SU-DHL-6 (cell line): ENCODE measurements around the gene BCL7C.

Experiments used
- H2AFZ ChIP-seq: fragments of 200-600 bp; sonication (generic); 2 replicates; pipeline ENCODE4 v1.6.1; 2014; ENCODE audit warnings: low read depth, mild to moderate bottlenecking, moderate library complexity, mixed read lengths, antibody characterized with exemption, low read length; ENCODE audit not compliant: severe bottlenecking
- H3F3A ChIP-seq: fragments of 200-600 bp; shearing (Covaris generic); 2 replicates; pipeline ENCODE4 v1.6.0; 2016; ENCODE audit warnings: antibody characterized with exemption, mild to moderate bottlenecking; ENCODE audit not compliant: insufficient read depth
- H3K27ac ChIP-seq: fragments of 200-600 bp; sonication (generic); 2 replicates; pipeline ENCODE4 v1.5.1; 2016; ENCODE audit warnings: low read depth, mild to moderate bottlenecking, low read length, moderate library complexity, mixed read lengths
- H3K27me3 ChIP-seq: fragments of 200-600 bp; sonication (generic), shearing (Covaris generic); 2 replicates; pipeline ENCODE4 v1.6.0; 2014; ENCODE audit warnings: mild to moderate bottlenecking, low read length
- H3K36me3 ChIP-seq: fragments of 200-600 bp; sonication (generic); 2 replicates; pipeline ENCODE4 v1.6.1; 2014; ENCODE audit warnings: mild to moderate bottlenecking, low read length, mixed read lengths
- H3K4me2 ChIP-seq: fragments of 300-600, 200-600 bp; shearing (Covaris generic), sonication (generic); 2 replicates; pipeline ENCODE4 v1.6.0; 2014; ENCODE audit warnings: low read length, low read depth, mild to moderate bottlenecking; ENCODE audit not compliant: poor library complexity, severe bottlenecking
- H3K4me3 ChIP-seq: fragments of 200-600 bp; sonication (generic); 2 replicates; pipeline ENCODE4 v1.5.1; 2014; ENCODE audit warnings: antibody characterized with exemption, low read length, mild to moderate bottlenecking, mixed read lengths; ENCODE audit not compliant: insufficient read depth, poor library complexity, severe bottlenecking
- H3K79me2 ChIP-seq: fragments of 200-600 bp; sonication (generic); 2 replicates; pipeline ENCODE4 v1.6.1; 2014; ENCODE audit warnings: mild to moderate bottlenecking, low read length, moderate library complexity; ENCODE audit not compliant: insufficient read depth
- H3K9ac ChIP-seq: fragments of 200-600 bp; sonication (generic); 2 replicates; pipeline ENCODE4 v1.7.0; 2014; ENCODE audit warnings: mild to moderate bottlenecking, low read length
- H3K9me2 ChIP-seq: fragments of 200-600 bp; sonication (generic); replicated peaks from 2 replicates; pipeline ENCODE4 v1.6.1; 2014; ENCODE audit warnings: low read length; ENCODE audit not compliant: insufficient read depth
- H3K9me3 ChIP-seq: fragments of 200-600 bp; sonication (generic); 2 replicates; pipeline ENCODE4 v1.6.1; 2014; ENCODE audit warnings: low read length, mixed read lengths; ENCODE audit not compliant: insufficient read depth
- H4K20me1 ChIP-seq: fragments of 200-600 bp; sonication (generic); 2 replicates; pipeline ENCODE4 v1.6.1; 2014; ENCODE audit warnings: low read depth, mild to moderate bottlenecking, antibody characterized with exemption, low read length, moderate library complexity, mixed read lengths
- EZH2phosphoT487 ChIP-seq: fragments of 200-600 bp; sonication (generic), shearing (Covaris generic); conservative IDR thresholded peaks from 2 replicates; pipeline ENCODE4 v1.6.1; 2018; ENCODE audit warnings: mild to moderate bottlenecking, antibody characterized with exemption, low read length, moderate library complexity, mixed read lengths
- TF ChIP-seq, protein P1 (sequence below): fragments of 200-600 bp; sonication (generic); IDR thresholded peaks from one replicate; pipeline ENCODE4 v1.5.1; 2017; ENCODE audit warnings: antibody characterized with exemption, mild to moderate bottlenecking, low read length, moderate library complexity; ENCODE audit not compliant: insufficient read depth, poor library complexity, severe bottlenecking

BCL7C gene

DNA sequence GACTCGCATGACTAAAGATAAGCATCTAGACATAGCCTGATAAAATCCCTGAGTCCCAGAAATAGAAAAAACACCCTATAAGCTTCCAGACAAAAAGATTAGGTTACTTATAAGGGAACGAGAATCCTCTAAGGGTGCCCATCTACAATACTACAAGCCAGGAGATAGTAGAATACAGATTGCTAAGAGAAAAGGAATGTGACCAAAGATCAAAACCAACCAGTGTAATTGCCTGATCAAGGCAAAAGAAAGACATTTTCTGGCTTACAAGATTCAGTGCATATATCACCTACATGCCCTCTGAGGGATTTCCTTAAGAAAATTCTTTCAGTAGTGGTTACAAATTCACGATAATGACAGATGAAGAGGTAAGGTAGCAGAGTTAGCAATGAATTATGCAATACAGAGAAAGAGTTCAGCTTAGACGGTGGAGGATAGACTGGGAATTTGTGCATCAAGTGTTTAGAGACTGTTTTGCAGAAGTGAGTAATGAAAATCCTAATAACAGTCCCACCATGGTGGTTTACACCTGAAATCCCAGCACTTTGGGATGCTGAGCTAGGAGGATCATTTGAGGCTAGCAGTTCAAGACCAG lies 35.0 kb downstream of the BCL7C start:
- Histone ChIP-seq H3K9me3 (no peaks in the 10 kb centered on the region), H3K9me2 (no peaks in the 10 kb centered on the region), H2AFZ (no peak overlapping the region), H3K27me3 (no peaks in the 10 kb centered on the region), H3K79me2 (no peaks in the 10 kb centered on the region), H4K20me1 (no peaks in the 10 kb centered on the region), H3K9ac (no peak overlapping the region), H3F3A (no peaks in the 10 kb centered on the region), H3K4me3 (no peak overlapping the region), H3K27ac (no peak overlapping the region), H3K4me2 (no peak overlapping the region), H3K36me3 (no peaks in the 10 kb centered on the region)
- TF ChIP-seq EZH2phosphoT487: no peak
- TF ChIP-seq, protein P1, sequence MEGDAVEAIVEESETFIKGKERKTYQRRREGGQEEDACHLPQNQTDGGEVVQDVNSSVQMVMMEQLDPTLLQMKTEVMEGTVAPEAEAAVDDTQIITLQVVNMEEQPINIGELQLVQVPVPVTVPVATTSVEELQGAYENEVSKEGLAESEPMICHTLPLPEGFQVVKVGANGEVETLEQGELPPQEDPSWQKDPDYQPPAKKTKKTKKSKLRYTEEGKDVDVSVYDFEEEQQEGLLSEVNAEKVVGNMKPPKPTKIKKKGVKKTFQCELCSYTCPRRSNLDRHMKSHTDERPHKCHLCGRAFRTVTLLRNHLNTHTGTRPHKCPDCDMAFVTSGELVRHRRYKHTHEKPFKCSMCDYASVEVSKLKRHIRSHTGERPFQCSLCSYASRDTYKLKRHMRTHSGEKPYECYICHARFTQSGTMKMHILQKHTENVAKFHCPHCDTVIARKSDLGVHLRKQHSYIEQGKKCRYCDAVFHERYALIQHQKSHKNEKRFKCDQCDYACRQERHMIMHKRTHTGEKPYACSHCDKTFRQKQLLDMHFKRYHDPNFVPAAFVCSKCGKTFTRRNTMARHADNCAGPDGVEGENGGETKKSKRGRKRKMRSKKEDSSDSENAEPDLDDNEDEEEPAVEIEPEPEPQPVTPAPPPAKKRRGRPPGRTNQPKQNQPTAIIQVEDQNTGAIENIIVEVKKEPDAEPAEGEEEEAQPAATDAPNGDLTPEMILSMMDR: no peak

DNA sequence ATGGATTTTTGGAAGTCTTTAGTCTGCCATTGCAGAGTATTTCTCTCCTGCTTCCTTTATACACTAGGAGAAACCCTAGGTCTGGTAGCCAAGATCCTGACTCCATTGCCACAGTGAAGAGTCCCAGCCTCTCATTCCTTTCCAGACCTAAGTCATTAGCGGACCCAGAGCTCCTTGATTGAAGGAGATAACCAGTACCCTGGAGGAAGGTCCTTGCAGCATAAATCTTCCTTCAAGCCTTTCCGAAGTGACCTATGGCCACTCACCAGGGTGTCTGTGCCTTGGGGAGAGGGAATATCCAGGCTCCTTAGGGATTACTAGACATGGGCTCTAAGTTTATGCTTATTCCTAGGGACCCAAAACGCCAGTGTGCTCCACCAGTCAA lies 35.8 kb downstream of the BCL7C start:
- Histone ChIP-seq H3K4me2 (no peak overlapping the region), H3K36me3 (no peaks in the 10 kb centered on the region), H3K27me3 (no peaks in the 10 kb centered on the region), H3K27ac (no peak overlapping the region), H3K9me2 (no peaks in the 10 kb centered on the region), H3K9ac (no peak overlapping the region), H2AFZ (no peak overlapping the region), H3K4me3 (no peak overlapping the region), H3K9me3 (no peaks in the 10 kb centered on the region), H3F3A (no peaks in the 10 kb centered on the region), H3K79me2 (no peaks in the 10 kb centered on the region), H4K20me1 (no peaks in the 10 kb centered on the region)
- TF ChIP-seq EZH2phosphoT487: no peak
- TF ChIP-seq, protein P1: no peak

DNA sequence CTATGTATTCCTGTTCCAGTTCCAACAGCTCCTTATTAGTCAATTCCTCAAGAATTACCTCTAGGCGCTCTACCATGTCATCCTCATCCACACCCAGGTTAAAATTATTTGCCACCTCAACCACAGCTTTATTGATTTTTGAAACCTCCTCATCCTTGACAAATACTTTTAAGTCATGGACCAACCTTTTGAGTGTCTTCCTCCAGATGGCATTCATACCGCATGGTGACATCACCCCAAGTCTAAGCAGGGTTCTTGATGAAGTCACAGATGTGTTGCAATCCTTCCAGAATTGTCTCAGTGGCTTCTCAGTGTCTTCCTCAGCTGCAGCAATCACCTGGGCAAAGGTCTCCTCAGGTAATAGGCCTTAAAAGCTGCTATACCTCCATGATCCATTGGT lies 40.1 kb downstream of the BCL7C start:
- H3K27me3 ChIP-seq: no peaks in the 10 kb centered on the region
- no peak overlapping the region for H3K4me3 ChIP-seq
- H3K27ac ChIP-seq: no peak overlapping the region
- H4K20me1 ChIP-seq: no peaks in the 10 kb centered on the region
- no peaks in the 10 kb centered on the region for H3K36me3 ChIP-seq
- H2AFZ ChIP-seq: no peak overlapping the region
- H3K9me3 ChIP-seq: no peaks in the 10 kb centered on the region
- no peaks in the 10 kb centered on the region for H3F3A ChIP-seq
- H3K9me2 ChIP-seq: no peaks in the 10 kb centered on the region
- TF ChIP-seq EZH2phosphoT487: no peak
- TF ChIP-seq, protein P1: no peak
- no peaks in the 10 kb centered on the region for H3K79me2 ChIP-seq
- no peak overlapping the region for H3K9ac ChIP-seq
- no peak overlapping the region for H3K4me2 ChIP-seq
